K562 treated with DMSO at 1 percent for 12 hours (cell line): ENCODE data around the gene PCNT. TPM values are rescaled to one million over a fixed set of nuclear protein-coding genes. Genes with fewer than 3 reads are reported as not detected.

ENCODE experiments used
- total RNA-seq: library from RNA; unstranded; fragments of 300-600 nt; gene quantifications from 2 replicates; pipeline ENCODE4 v1.2.3, GENCODE V29; 2022; ENCODE audit not compliant: insufficient read depth

The PCNT gene
- total RNA-seq, result 22.2 and 50.2 TPM in 2 replicates

DNA sequence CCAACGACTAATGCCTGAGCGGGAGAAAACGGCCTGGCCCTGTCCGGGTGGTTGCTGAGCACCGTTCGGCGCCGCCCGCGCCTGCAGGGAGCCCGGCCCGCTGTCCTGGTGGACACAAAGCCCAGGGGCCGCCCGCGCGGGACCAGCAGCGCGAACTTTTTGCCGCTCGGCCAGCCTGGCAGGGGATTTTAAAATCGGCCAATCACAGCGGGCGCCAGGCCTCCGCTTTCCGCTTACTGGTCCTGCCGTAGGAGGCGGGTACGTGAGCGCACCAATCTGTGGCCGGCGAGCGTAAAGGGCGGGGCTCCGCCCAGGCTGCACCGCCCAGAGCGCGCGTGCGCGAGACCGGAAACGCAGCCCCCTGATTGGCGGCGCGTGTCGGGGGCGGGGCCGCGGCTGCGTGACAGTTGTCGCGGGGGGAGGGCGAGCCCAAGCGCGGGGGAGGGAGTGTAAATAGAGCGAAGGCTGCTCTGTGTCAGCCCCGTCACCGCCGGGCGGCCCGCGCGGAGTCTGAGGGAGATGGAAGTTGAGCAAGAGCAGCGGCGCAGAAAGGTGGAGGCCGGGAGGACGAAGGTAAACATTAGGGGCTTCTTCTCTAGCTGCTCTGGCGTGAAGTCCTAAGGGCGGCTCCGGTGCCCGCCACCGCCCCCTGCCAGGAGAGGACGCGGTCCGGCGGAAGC, at the start of gene PCNT, which contains the start of gene C21orf58:
PCNT (plus strand) TSS at position 447 of the 680 bp plus-strand sequence; CDS start at position 520, 73 bp downstream.
C21orf58 (minus strand) TSS at position 161 of the 680 bp plus-strand sequence. CDS start 1,132 bp downstream, outside the sequence.

GRCh38 chr21:46285206-46285661, 38.7 kb upstream of the PCNT start, which contains the start of gene MCM3AP:
MCM3AP (minus strand) TSS chr21:46285611; CDS start chr21:46285286, 325 bp downstream.

DNA sequence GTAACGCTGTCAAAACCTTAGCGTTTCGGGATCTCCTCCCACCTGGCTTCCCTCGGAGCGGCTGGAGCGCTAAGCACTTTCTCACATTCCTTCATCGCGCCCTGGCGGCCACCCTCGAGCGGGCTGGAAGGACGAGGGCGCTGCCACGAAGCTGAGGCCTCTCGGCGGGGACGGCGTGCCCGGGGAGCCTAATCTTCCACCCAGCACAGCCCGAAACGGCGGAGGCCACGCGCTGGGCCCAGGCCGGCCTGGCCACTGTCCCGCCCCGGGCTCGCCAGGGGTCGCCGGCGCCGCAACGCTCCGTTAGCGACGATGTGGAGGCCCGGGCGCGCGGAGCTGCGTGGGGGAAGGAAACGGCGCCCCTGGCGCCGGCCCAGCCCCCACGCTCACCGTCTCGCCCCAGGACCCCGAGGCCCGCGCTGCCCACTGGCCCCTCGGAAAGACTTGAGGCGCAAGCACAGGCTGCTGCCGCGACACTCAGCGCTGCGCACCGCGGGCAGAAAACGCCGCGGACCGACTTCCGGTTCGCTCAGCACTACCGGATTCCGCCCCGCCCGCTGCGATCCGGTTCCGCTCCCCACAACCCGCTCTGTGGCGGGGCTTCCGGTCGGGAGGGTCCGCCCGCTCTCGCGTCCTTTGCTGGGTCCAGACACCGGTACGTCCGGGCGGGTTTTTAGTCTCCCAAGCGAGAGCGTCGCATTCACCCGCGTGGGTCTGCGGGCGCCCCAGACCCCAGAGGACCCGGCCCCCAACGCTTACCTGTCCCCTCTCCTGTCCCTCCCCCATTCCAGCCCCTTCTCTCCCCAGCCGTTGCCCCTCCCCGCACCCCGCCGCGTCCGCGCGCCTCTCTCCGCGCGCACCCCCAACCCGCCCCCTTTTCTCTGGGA, 38.0 kb upstream of the PCNT start, which contains the start of gene YBEY:
YBEY (plus strand) TSS at position 582 of the 887 bp plus-strand sequence. CDS start 572 bp downstream, outside the sequence.

DNA sequence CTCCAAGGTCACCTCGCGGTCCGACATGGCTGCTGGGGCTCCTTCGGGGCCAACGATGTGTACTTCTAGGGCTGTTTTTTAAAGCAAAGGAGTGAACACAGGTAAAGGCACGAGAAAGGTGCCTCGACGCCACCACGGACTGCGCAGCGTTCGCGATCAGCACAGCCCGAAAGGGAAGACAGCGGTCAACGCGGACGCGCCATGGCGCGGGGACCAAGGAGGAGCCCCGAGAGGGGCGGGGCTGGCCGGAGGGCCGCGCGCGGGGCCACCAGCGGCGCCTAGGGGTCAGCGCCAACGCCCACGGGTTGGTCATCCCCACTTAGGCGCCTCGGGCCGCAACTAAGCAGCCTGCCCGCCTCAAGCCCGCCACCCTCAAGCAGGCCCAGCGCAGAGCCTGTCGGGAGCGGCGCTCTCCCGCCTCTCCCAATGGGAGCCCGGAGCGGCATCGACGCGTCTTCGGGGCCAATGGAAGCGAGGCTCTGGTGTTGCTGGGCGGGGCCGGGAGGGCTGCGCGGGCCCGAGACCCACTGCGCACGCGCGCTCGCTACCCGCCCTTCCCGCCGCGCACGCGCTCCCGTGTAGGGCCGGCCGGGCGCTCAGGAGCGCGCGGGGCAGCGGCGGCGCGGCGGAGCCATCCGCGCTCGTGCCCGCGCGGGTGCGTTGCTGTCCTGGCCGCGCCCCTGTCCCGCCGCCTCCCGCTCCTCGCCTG, 134.5 kb downstream of the PCNT start, which contains the start of gene DIP2A:
DIP2A (plus strand) TSS at position 577 of the 709 bp plus-strand sequence. CDS start 241 bp downstream, outside the sequence.

Other genes starting within 250 kb of the PCNT start
- 9.9 and 21.3 TPM in 2 replicates for gene COL6A2, start 226.0 kb upstream of the PCNT start, total RNA-seq
- 1.1 and 2.6 TPM in 2 replicates for gene FTCD, start 168.6 kb upstream of the PCNT start, total RNA-seq
- gene SPATC1L, start 139.7 kb upstream of the PCNT start, total RNA-seq, result 65.2 and 87.4 TPM in 2 replicates
- gene LSS, start 95.4 kb upstream of the PCNT start, total RNA-seq, result 24.0 and 37.8 TPM in 2 replicates
- 51.3 and 154 TPM in 2 replicates for gene MCM3AP, start 38.5 kb upstream of the PCNT start, total RNA-seq
- 28.1 and 38.9 TPM in 2 replicates for gene YBEY, start 37.8 kb upstream of the PCNT start, total RNA-seq
- gene C21orf58, start 286 bp upstream of the PCNT start, total RNA-seq, result 15.2 and 30.9 TPM in 2 replicates
- gene DIP2A, start 134.7 kb downstream of the PCNT start, total RNA-seq, result 10.3 and 35.2 TPM in 2 replicates